NB4 (cell line): Measurements from ENCODE around the gene TMEM87B.

Experiments used
- CTCF ChIP-seq: IDR thresholded peaks from one replicate; pipeline ENCODE4 v1.5.1; 2012; ENCODE audit warnings: low read depth, low read length
- MAX ChIP-seq: IDR thresholded peaks from 2 replicates; pipeline ENCODE4 v1.6.1; 2011; ENCODE audit warnings: low read depth, low read length
- MYC ChIP-seq: IDR thresholded peaks from 2 replicates; pipeline ENCODE4 v1.6.1; 2011; ENCODE audit warnings: low read depth, low read length
- POLR2A ChIP-seq: IDR thresholded peaks from 2 replicates; pipeline ENCODE4 v1.6.1; 2011; ENCODE audit warnings: mild to moderate bottlenecking; ENCODE audit not compliant: insufficient read length; ENCODE audit errors: extremely low read depth

- TF ChIP-seq MAX = no peak
- TF ChIP-seq CTCF = no peak
- TF ChIP-seq POLR2A = no peak
- TF ChIP-seq MYC = no peak
Measured at GRCh38 chr2:112096098-112096497, 41.0 kb downstream of the TMEM87B start.
